Measurements from ENCODE around the gene FHL1.
"Not testable (repeated sequence)": the region's sequence is repeated elsewhere in the genome, so short reads cannot be mapped to it uniquely, and the experiment has no call there.

The FHL1 gene

GRCh38 chrX:136221851-136222513 lies 74.6 kb downstream of the FHL1 start:
- no peak for TF ChIP-seq CTCF (IDR thresholded peaks at IDR 0.05; ENCODE audit: borderline replicate concordance, insufficient read depth, low read depth, low read length)
- H3K4me3 ChIP-seq (ENCODE audit: low read depth, low read length): no peak overlapping the region

- H3K4me3 ChIP-seq (ENCODE audit: low read depth, low read length): no peak overlapping the region
- TF ChIP-seq CTCF (IDR thresholded peaks at IDR 0.05; ENCODE audit: borderline replicate concordance, insufficient read depth, low read depth, low read length): no peak
These were observed 79.7 kb downstream of the FHL1 start for GRCh38 chrX:136227074-136227473.

GRCh38 chrX:136227948-136228838 lies 80.9 kb downstream of the FHL1 start:
- H3K4me3 ChIP-seq (ENCODE audit: low read depth, low read length): no peak overlapping the region
- TF ChIP-seq CTCF (IDR thresholded peaks at IDR 0.05; ENCODE audit: borderline replicate concordance, insufficient read depth, low read depth, low read length): no peak

GRCh38 chrX:136228839-136229207 lies 81.5 kb downstream of the FHL1 start:
- no peak for TF ChIP-seq CTCF (IDR thresholded peaks at IDR 0.05; ENCODE audit: borderline replicate concordance, insufficient read depth, low read depth, low read length)
- H3K4me3 ChIP-seq (ENCODE audit: low read depth, low read length): no peak overlapping the region

GRCh38 chrX:136237074-136237473 lies 89.7 kb downstream of the FHL1 start:
- no peak overlapping the region for H3K4me3 ChIP-seq (ENCODE audit: low read depth, low read length)
- TF ChIP-seq CTCF (IDR thresholded peaks at IDR 0.05; ENCODE audit: borderline replicate concordance, insufficient read depth, low read depth, low read length): no peak

GRCh38 chrX:136237849-136238248 lies 90.5 kb downstream of the FHL1 start:
- H3K4me3 ChIP-seq (ENCODE audit: low read depth, low read length): not testable (repeated sequence)

GRCh38 chrX:136246201-136246600 lies 98.9 kb downstream of the FHL1 start:
- TF ChIP-seq CTCF (IDR thresholded peaks at IDR 0.05; ENCODE audit: borderline replicate concordance, insufficient read depth, low read depth, low read length): no peak
- H3K4me3 ChIP-seq (ENCODE audit: low read depth, low read length): no peak overlapping the region

All from GM12875 (cell line).